Measurements from ENCODE around the gene BMAL1. TPM values are rescaled to one million over a fixed set of nuclear protein-coding genes. Genes with fewer than 3 reads are reported as not detected.

The BMAL1 gene
- total and polyA plus RNA-seq, 5 donors from 2014 or later, result 16.3 to 104 (median 19.7) TPM

DNA sequence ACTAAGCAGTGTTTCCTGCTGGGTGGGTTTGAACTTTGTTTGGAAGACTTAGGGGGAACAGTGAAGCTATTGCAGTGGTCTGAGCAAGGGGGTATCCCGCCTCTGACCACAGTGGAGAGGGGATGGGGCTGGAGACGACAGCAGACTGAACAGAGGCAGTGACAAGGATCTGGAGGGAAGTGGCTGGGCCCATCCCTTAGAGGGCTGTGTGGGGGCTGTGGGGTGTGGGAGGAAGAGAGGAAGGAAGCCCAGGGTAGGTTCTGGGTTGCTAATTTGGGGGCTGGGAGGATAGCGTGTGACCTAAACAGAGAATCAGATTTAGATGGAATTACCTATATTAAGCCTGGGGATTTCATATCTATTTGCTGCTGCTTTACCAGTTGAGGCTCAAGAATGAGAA, 70.7 kb downstream of the BMAL1 start:
- peak overlapping the region in 1 of 4 donors; percentile 38 for H3K4me3 Mint-ChIP-seq
- peaks cover 6 to 63% (median 27%) of the 10 kb centered on the region in 4 donors for H3K4me1 Mint-ChIP-seq
- DNase-seq (no peak), ATAC-seq (ENCODE audit: low read depth in 2 of 2) (no peak)
- H3K9me3 Mint-ChIP-seq, result no peaks in the 10 kb centered on the region
- peaks cover 49% of the 10 kb centered on the region for H3K36me3 ChIP-seq (ENCODE audit: control insufficient read depth, insufficient read depth, low read length)
- H3K9me3 ChIP-seq (ENCODE audit: control insufficient read depth in 2 of 2, low read length in 2 of 2), result no peaks in the 10 kb centered on the region
- H3K4me1 ChIP-seq (ENCODE audit: control insufficient read depth, insufficient read depth, low read length, poor library complexity, severe bottlenecking), result peaks cover 11% of the 10 kb centered on the region
- H3K36me3 Mint-ChIP-seq, result peaks cover 24% of the 10 kb centered on the region
- H3K27me3 Mint-ChIP-seq, result no peaks in the 10 kb centered on the region
- no peaks in the 10 kb centered on the region for H3K27me3 ChIP-seq (ENCODE audit: control insufficient read depth, insufficient read depth, low read length)
- H3K27ac ChIP-seq (ENCODE audit: insufficient read depth, low read length, poor library complexity, severe bottlenecking), result no peak overlapping the region
- no peak overlapping the region for H3K4me3 ChIP-seq (ENCODE audit: low read depth, low read length)
- peak overlapping the region; percentile 38 to 90 (median 86) for H3K27ac Mint-ChIP-seq

DNA sequence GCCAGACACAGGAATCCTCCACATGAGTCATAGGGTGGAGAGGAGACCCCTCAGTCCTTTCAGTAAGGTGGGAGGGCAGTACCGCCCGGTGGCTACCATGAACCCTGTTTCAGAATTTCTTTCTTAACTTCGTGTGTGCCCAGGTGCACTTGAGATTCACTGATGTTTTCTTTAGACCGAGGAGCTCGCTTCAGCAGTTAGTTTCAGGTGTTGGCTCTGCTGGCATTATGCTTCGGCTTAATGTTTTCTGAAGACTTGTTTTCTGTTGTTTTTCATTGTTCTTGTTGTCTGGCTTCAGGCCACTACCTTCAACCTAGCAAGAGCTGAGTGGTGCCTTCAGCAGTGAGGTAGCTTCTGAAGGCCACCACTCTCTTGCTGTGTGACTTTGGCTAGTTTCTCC, 71.5 kb downstream of the BMAL1 start:
- H3K4me3 ChIP-seq (ENCODE audit: low read depth, low read length), result no peak overlapping the region
- no peaks in the 10 kb centered on the region for H3K9me3 ChIP-seq (ENCODE audit: control insufficient read depth in 2 of 2, low read length in 2 of 2)
- H3K27ac ChIP-seq (ENCODE audit: insufficient read depth, low read length, poor library complexity, severe bottlenecking), result no peak overlapping the region
- ATAC-seq (ENCODE audit: low read depth in 2 of 2), result no peak
- Mint-ChIP-seq H3K27ac (peak overlapping the region in 1 of 3 donors; percentile 81), H3K9me3 (no peaks in the 10 kb centered on the region), H3K27me3 (no peaks in the 10 kb centered on the region), H3K4me3 (no peak overlapping the region), H3K36me3 (peaks cover 23% of the 10 kb centered on the region), H3K4me1 (peaks cover 3 to 56% (median 23%) of the 10 kb centered on the region in 4 donors)
- H3K27me3 ChIP-seq (ENCODE audit: control insufficient read depth, insufficient read depth, low read length), result no peaks in the 10 kb centered on the region
- peaks cover 44% of the 10 kb centered on the region for H3K36me3 ChIP-seq (ENCODE audit: control insufficient read depth, insufficient read depth, low read length)
- DNase-seq, result no peak
- H3K4me1 ChIP-seq (ENCODE audit: control insufficient read depth, insufficient read depth, low read length, poor library complexity, severe bottlenecking), result peaks cover 11% of the 10 kb centered on the region

DNA sequence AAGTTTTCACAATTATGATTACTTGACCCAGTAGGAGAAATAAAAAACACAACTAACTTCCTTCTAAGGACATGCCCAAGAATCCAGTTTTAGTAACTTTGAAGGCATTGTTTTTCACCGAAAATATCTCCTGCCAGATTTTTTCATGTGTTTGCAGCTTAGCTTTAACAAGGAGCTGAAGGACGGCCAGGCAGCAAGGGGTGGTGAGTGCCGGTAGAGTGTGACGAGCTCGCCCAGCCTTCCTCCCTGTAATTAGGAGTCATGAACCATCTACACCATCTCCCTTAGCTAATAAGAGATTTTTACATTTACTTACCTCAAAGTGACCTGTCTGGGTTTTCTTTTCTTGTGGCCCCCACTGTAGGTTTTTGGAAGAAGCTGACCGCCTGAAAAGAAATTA, 72.0 kb downstream of the BMAL1 start:
- Histone ChIP-seq H3K4me1 (ENCODE audit: control insufficient read depth, insufficient read depth, low read length, poor library complexity, severe bottlenecking) (peaks cover 11% of the 10 kb centered on the region), H3K27me3 (ENCODE audit: control insufficient read depth, insufficient read depth, low read length) (no peaks in the 10 kb centered on the region), H3K36me3 (ENCODE audit: control insufficient read depth, insufficient read depth, low read length) (peaks cover 47% of the 10 kb centered on the region), H3K4me3 (ENCODE audit: low read depth, low read length) (no peak overlapping the region), H3K27ac (ENCODE audit: insufficient read depth, low read length, poor library complexity, severe bottlenecking) (no peak overlapping the region), H3K9me3 (ENCODE audit: control insufficient read depth in 2 of 2, low read length in 2 of 2) (no peaks in the 10 kb centered on the region)
- Mint-ChIP-seq H3K4me3 (no peak overlapping the region), H3K27ac (peak overlapping the region in 1 of 3 donors; percentile 81), H3K9me3 (no peaks in the 10 kb centered on the region), H3K4me1 (peaks cover 0 to 51% (median 20%) of the 10 kb centered on the region in 4 donors), H3K36me3 (peaks cover 25% of the 10 kb centered on the region), H3K27me3 (no peaks in the 10 kb centered on the region)
- DNase-seq (no peak), ATAC-seq (ENCODE audit: low read depth in 2 of 2) (no peak)

DNA sequence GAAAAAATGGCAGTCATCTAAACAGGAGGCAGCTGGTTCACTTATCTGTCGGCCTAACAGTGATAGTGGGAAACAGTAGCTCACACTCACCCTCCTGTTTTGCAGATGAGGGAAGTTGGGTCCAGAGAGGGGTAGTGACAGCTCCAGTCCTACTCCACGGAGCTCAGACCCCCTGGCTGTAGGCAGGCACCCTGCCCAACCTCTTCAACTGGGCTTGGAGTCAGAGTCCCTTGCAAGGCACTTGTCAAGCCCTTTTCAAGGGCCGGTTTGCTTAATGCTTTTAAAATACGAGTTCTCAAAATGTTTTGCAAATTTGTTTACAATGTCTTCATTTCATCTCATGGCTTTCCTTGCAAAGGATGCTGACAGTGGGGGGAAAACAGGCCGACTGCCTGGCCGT, 75.1 kb downstream of the BMAL1 start:
- H3K4me3 ChIP-seq (ENCODE audit: low read depth, low read length), result no peak overlapping the region
- peaks cover 74% of the 10 kb centered on the region for H3K36me3 ChIP-seq (ENCODE audit: control insufficient read depth, insufficient read depth, low read length)
- Mint-ChIP-seq H3K27ac (peak overlapping the region in 1 of 3 donors; percentile 79), H3K9me3 (no peaks in the 10 kb centered on the region), H3K4me1 (peaks cover 0 to 29% (median 17%) of the 10 kb centered on the region in 4 donors), H3K27me3 (no peaks in the 10 kb centered on the region), H3K4me3 (no peak overlapping the region), H3K36me3 (peaks cover 33% of the 10 kb centered on the region)
- ATAC-seq (ENCODE audit: low read depth in 2 of 2) (no peak), DNase-seq (no peak)
- no peaks in the 10 kb centered on the region for H3K27me3 ChIP-seq (ENCODE audit: control insufficient read depth, insufficient read depth, low read length)
- no peak overlapping the region for H3K27ac ChIP-seq (ENCODE audit: insufficient read depth, low read length, poor library complexity, severe bottlenecking)
- peaks cover 8% of the 10 kb centered on the region for H3K4me1 ChIP-seq (ENCODE audit: control insufficient read depth, insufficient read depth, low read length, poor library complexity, severe bottlenecking)
- H3K9me3 ChIP-seq (ENCODE audit: control insufficient read depth in 2 of 2, low read length in 2 of 2), result no peaks in the 10 kb centered on the region

DNA sequence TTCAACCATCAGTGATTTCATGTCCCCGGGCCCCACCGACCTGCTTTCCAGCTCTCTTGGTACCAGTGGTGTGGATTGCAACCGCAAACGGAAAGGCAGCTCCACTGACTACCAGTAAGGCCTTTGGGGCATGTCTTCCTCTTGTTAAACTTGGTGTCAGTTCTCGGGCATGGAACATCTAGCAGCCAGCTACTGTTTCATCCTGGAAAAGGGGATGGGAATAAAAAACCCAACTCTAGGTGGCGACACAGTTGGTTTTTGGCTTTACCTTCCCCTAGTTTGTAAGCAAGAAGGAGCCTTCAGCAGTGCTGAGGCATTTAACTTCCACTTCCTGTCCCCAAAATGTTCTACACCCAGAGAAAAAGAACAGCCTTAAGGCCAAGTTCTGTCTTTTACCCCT, 76.7 kb downstream of the BMAL1 start:
- Mint-ChIP-seq H3K4me3 (no peak overlapping the region), H3K36me3 (peaks cover 36% of the 10 kb centered on the region), H3K9me3 (no peaks in the 10 kb centered on the region), H3K27ac (peak overlapping the region in 1 of 3 donors; percentile 74), H3K4me1 (peaks cover 0 to 13% (median 8%) of the 10 kb centered on the region in 4 donors), H3K27me3 (no peaks in the 10 kb centered on the region)
- Histone ChIP-seq H3K36me3 (ENCODE audit: control insufficient read depth, insufficient read depth, low read length) (peaks cover 88% of the 10 kb centered on the region), H3K9me3 (ENCODE audit: control insufficient read depth in 2 of 2, low read length in 2 of 2) (no peaks in the 10 kb centered on the region), H3K27ac (ENCODE audit: insufficient read depth, low read length, poor library complexity, severe bottlenecking) (no peak overlapping the region), H3K4me3 (ENCODE audit: low read depth, low read length) (no peak overlapping the region), H3K4me1 (ENCODE audit: control insufficient read depth, insufficient read depth, low read length, poor library complexity, severe bottlenecking) (no peaks in the 10 kb centered on the region), H3K27me3 (ENCODE audit: control insufficient read depth, insufficient read depth, low read length) (no peaks in the 10 kb centered on the region)
- DNase-seq (peak in 1 of 3 donors; percentile 21), ATAC-seq (ENCODE audit: low read depth in 2 of 2) (no peak)

DNA sequence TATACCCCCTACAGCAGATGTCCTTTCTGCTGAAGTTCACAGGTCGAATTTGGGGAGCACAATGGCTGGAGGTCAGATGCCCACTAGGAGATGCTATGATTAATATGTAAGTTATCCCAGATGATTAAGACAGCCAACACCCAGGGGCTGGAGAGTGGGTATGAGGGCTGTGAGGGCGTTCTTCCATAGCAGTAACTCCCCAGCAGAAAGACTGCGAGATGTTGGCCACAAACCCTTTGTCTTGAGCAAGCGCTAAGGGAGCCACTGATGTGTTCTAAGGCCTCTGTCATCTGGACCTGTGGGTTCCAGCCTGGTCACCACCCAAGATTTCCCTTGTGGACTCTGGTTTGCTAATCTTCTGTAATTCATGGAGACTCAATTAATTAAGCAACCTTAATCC, 77.6 kb downstream of the BMAL1 start:
- Mint-ChIP-seq H3K4me1 (peaks cover 0 to 12% (median 10%) of the 10 kb centered on the region in 4 donors), H3K27ac (no peak overlapping the region), H3K27me3 (no peaks in the 10 kb centered on the region), H3K36me3 (peaks cover 43% of the 10 kb centered on the region), H3K4me3 (no peak overlapping the region), H3K9me3 (no peaks in the 10 kb centered on the region)
- ATAC-seq (ENCODE audit: low read depth in 2 of 2) (no peak), DNase-seq (no peak)
- no peak overlapping the region for H3K4me3 ChIP-seq (ENCODE audit: low read depth, low read length)
- no peak overlapping the region for H3K27ac ChIP-seq (ENCODE audit: insufficient read depth, low read length, poor library complexity, severe bottlenecking)
- H3K27me3 ChIP-seq (ENCODE audit: control insufficient read depth, insufficient read depth, low read length), result no peaks in the 10 kb centered on the region
- H3K9me3 ChIP-seq (ENCODE audit: control insufficient read depth in 2 of 2, low read length in 2 of 2), result no peaks in the 10 kb centered on the region
- H3K36me3 ChIP-seq (ENCODE audit: control insufficient read depth, insufficient read depth, low read length), result peaks cover 88% of the 10 kb centered on the region
- H3K4me1 ChIP-seq (ENCODE audit: control insufficient read depth, insufficient read depth, low read length, poor library complexity, severe bottlenecking), result no peaks in the 10 kb centered on the region

DNA sequence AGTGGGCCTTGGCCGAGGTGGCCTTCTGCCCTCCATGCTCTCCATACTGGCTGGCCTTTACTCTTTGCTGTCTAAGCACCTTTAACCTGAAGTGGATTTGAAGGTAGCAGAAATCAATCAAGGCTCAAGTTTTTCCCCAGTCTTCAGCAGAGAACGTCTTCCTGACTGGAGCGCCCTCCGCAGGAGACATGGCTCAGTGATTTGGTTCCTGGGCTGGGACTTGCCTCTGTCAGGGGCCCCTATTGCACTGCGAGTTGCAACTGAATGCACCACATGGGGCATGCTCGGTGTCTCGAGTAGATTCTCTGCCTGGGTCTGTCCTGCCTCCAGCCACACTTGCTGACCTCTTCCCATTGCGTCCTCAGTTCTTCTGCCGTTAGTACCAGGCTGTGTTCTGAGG, 79.6 kb downstream of the BMAL1 start:
- Histone ChIP-seq H3K4me1 (ENCODE audit: control insufficient read depth, insufficient read depth, low read length, poor library complexity, severe bottlenecking) (no peaks in the 10 kb centered on the region), H3K36me3 (ENCODE audit: control insufficient read depth, insufficient read depth, low read length) (peaks cover 89% of the 10 kb centered on the region), H3K4me3 (ENCODE audit: low read depth, low read length) (no peak overlapping the region), H3K27me3 (ENCODE audit: control insufficient read depth, insufficient read depth, low read length) (no peaks in the 10 kb centered on the region), H3K9me3 (ENCODE audit: control insufficient read depth in 2 of 2, low read length in 2 of 2) (no peaks in the 10 kb centered on the region), H3K27ac (ENCODE audit: insufficient read depth, low read length, poor library complexity, severe bottlenecking) (no peak overlapping the region)
- H3K4me3 Mint-ChIP-seq, result no peak overlapping the region
- ATAC-seq (ENCODE audit: low read depth in 2 of 2) (no peak), DNase-seq (no peak)
- H3K4me1 Mint-ChIP-seq, result peaks cover 0 to 3% (median 0%) of the 10 kb centered on the region in 4 donors
- H3K27me3 Mint-ChIP-seq, result no peaks in the 10 kb centered on the region
- no peaks in the 10 kb centered on the region for H3K9me3 Mint-ChIP-seq
- H3K36me3 Mint-ChIP-seq, result peaks cover 46% of the 10 kb centered on the region
- H3K27ac Mint-ChIP-seq, result no peak overlapping the region

DNA sequence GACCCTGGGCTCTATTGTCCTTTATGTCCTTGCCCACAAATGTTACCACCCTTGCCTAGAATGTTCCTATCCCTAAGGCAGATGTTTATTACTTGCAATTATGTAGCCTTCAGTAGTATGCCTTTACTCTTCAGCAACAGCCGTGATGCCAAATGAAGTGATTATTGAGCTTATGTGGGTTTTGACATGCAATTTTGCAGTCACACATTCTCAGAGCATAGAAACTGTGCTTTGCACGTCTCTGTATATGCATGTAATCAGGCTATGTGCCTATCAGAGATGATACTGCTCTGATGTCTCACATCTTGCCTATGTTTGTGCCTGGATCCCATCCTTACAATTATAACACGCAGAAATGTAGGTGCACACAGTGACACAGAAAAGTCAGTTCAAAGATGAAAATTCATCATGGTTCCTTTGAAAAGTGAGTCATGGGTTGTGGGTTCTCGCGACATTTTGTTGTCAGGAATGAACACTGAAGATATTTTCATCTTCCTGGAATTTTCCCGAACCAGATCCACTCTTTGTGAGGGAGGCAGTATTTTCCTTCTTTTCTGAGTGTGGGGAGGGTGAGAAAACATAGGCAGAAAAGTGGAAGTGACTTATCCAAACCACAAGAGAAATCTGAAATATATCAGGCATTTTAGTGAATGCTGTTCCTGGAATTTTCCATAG, 81.1 kb downstream of the BMAL1 start:
- H3K36me3 ChIP-seq (ENCODE audit: control insufficient read depth, insufficient read depth, low read length), result peaks cover 94% of the 10 kb centered on the region
- H3K4me3 ChIP-seq (ENCODE audit: low read depth, low read length), result no peak overlapping the region
- Mint-ChIP-seq H3K4me1 (peaks cover 0 to 2% (median 0%) of the 10 kb centered on the region in 4 donors), H3K36me3 (peaks cover 52% of the 10 kb centered on the region), H3K9me3 (no peaks in the 10 kb centered on the region), H3K4me3 (no peak overlapping the region), H3K27ac (no peak overlapping the region), H3K27me3 (no peaks in the 10 kb centered on the region)
- no peak for ATAC-seq (ENCODE audit: low read depth in 2 of 2)
- H3K4me1 ChIP-seq (ENCODE audit: control insufficient read depth, insufficient read depth, low read length, poor library complexity, severe bottlenecking), result no peaks in the 10 kb centered on the region
- DNase-seq, result no peak
- no peaks in the 10 kb centered on the region for H3K27me3 ChIP-seq (ENCODE audit: control insufficient read depth, insufficient read depth, low read length)
- H3K27ac ChIP-seq (ENCODE audit: insufficient read depth, low read length, poor library complexity, severe bottlenecking), result no peak overlapping the region
- no peaks in the 10 kb centered on the region for H3K9me3 ChIP-seq (ENCODE audit: control insufficient read depth in 2 of 2, low read length in 2 of 2)
